Measurements from ENCODE around the gene CFDP1.
"Not testable (repeated sequence)": the region's sequence is repeated elsewhere in the genome, so short reads cannot be mapped to it uniquely, and the experiment has no call there.

CFDP1 gene

GRCh38 chr16:75432828-75433731 is at the start of gene CFDP1:
Gene CFDP1 (minus strand): TSS chr16:75433503. CDS start chr16:75433352, 151 bp downstream.
- peak; percentile 70 for DNase-seq (ENCODE audit: low read depth)

GRCh38 chr16:75482434-75483205 is 49.3 kb upstream of the CFDP1 start:
- no peak for DNase-seq (ENCODE audit: low read depth)

DNA sequence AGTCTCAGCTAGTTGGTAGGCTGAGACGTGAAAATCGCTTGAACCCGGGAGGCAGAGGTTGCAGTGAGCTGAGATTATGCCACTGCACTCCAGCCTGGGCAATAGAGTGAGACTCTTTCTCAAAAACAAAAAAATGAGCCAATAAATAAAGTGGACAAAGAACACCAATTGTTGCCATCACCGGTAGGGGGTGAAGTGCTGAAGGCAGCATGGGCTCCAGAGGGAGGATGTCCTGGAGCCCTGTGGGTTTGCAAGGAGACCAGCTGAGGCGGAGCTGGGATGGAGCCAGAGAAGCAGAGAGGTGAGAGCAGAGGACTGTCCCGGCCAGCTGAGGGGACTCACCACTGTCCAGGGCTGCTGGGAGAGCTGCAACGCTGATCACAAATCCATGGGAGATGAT is 48.2 kb upstream of the CFDP1 start:
- DNase-seq (ENCODE audit: low read depth) = no peak

DNA sequence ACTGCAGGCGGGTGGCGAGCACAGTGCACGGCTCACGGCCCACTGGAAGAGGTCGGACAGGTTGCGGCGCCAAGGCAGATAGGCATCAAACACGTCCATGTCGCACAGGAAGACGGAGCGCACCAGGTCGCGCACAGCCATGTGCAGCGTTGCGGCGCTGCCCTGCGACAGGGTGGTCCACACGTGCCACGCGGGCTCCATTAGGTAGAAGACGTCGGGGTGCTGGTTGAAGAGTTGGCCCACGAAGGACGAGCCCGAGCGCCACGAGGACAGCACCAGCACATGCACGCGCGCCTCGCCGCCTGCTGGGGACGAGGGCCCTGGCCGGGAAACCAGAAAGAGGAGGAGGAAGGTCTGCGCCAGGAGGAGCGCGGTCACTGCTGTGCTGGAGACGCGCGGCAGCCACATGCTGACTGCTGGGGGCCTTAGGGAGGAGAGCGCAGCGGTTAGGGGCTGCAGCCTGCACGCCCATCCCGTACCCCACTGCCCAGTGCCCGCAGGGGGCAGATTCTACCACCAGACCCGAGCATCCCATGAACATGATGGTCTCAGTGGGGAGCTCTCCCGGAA is 46.2 kb upstream of the CFDP1 start:
- no peak for DNase-seq (ENCODE audit: low read depth)

DNA sequence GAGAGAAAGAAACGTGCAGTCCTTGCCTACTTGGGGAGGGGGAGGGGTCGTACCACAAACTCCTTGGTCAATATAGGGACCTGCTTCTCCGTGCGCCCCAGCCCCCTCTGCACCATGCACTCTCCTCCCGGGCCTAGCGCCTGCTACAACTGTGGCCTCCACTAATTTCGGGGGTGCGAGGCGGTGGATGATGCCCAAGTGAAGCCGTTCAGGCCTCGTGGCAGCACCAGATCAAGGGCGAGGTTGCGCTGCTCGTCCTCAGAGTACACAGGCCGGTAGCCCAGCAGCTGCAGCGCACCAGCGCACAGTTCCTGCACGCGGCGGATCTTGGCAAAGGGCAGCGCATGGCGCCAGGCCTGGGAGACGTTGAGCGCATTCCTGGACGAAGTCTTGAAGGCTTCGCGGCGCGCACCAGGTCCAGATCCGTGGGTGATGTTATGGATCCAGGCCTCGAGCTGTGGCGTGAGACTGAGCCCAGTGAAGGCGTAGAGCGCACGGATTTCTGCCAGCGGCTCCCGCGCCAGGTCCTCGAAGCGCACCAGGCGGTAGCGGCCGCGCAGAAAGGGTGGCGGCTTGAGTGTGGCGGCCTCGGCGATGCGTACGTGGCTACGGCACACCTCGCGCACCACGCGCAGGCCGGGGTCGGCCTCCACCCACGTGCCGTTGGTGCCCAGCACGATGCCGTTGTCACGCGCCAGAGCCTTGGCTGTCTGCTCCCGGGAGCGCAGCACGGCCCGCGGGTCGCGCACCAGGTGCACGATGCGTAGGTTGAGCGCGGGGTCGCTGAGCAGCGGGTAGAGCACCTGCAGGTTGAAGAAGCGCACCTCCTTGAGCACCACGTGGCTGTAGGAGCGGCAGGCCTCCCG is 45.4 kb upstream of the CFDP1 start:
- no peak for DNase-seq (ENCODE audit: low read depth)

GRCh38 chr16:75477680-75478473 is 44.6 kb upstream of the CFDP1 start:
- DNase-seq (ENCODE audit: low read depth) = no peak

- no peak for DNase-seq (ENCODE audit: low read depth)
Measured at GRCh38 chr16:75476817-75477216, 43.5 kb upstream of the CFDP1 start.

DNA sequence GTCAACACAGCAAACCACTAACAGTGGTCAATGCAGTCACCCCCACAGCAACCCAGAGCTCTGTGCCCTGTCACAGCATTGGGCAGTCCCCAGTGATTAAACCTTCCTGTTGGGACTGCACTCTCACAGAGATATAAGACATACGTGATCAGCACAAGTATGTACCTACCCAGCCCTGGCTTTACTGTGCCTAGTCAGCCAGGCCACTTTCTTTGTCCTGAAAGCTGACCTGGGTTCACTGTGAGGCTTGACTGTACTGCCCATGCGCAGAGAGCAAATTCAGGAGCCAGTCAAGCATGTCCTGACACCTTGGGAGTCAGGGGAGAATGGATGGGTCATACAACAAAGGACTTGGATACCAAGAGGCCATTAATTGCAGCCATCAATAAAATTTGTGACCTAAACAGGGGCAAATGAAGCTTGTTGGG is 42.1 kb upstream of the CFDP1 start:
- no peak for DNase-seq (ENCODE audit: low read depth)

- DNase-seq (ENCODE audit: low read depth) = no peak
Measured at GRCh38 chr16:75472908-75473877, 39.9 kb upstream of the CFDP1 start.

- DNase-seq (ENCODE audit: low read depth) = peak; percentile 23
Measured at GRCh38 chr16:75471723-75472633, 38.7 kb upstream of the CFDP1 start.

- DNase-seq (ENCODE audit: low read depth) = no peak
Measured at GRCh38 chr16:75466760-75467159, 33.5 kb upstream of the CFDP1 start.

GRCh38 chr16:75464122-75464918 is 31.0 kb upstream of the CFDP1 start, which contains the start of gene TMEM170A:
Gene TMEM170A (minus strand): TSS chr16:75464689. CDS start chr16:75464600, 89 bp downstream.
- DNase-seq (ENCODE audit: low read depth) = peak; percentile 93

DNA sequence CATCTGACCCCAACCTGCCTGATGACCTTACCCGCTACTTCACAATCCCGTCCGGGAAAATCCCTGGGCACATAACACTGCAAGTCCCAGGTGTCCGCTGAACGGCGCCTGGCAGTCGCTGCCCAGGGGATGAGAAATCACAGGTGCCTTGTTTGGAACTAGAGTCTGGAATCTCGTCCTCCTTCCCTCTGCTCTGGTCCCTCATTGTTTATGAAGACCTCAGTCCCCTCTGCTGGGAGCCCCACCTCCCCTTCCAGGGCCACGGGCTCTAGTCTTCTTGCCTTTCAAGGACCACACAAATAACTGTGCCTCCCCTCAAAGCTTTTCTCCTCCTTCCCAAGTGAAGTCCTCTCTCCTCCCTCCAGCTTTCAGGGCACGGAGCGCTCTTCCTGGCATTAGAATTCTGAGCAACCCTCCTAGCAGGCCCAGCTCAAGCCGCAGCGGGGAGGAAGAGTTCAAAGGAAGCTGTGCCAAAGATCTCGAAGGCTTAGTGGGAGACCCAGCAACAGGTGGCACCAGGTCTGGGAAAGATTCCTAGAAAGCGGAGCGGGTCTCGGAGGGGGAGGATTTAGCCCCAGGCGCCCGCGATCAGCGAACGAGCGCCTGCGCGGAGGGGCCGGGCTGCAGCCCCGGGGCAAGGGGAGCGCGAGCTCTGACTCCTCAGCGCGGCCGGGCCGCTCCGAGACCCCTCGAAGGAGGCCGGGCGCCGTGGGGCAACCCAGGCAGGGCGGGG is 30.3 kb upstream of the CFDP1 start:
- DNase-seq (ENCODE audit: low read depth) = not testable (repeated sequence)

- no peak for DNase-seq (ENCODE audit: low read depth)
Measured at GRCh38 chr16:75462806-75463205, 29.5 kb upstream of the CFDP1 start.

- no peak for DNase-seq (ENCODE audit: low read depth)
Measured at GRCh38 chr16:75461575-75461974, 28.3 kb upstream of the CFDP1 start.

DNA sequence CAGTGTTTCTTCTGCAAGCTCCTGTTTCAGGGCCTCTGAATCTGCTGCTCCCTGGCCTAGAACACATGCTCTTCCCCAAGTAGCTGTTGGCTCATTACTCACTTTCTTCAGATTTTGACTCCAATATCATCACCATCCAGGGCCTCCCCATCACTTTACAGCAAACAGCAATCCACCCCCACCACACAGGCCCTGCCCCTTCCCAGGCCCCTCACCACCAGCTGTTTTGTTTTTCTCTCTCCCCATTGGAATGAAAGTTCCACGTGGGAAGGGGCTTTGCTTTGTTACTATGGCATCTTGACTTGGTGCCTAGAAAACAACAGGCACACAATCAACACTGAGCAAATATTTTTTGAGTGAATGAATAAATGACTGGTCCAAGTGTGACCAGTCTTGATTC is 27.1 kb upstream of the CFDP1 start:
- DNase-seq (ENCODE audit: low read depth) = no peak

GRCh38 chr16:75459691-75460090 is 26.4 kb upstream of the CFDP1 start:
- no peak for DNase-seq (ENCODE audit: low read depth)

All from non-pigmented ciliary epithelial cell (primary cell).